Liver (tissue), 9 donors: ENCODE data around the gene CNRIP1. TPM values are rescaled to one million over a fixed set of nuclear protein-coding genes. Genes with fewer than 3 reads are reported as not detected.

Experiments used
- DNase-seq: peaks from one replicate; pipeline ENCODE4 v3.0.0-alpha.2; 2017; ENCODE audit warnings: low spot score
- H3K27ac ChIP-seq, 2 donors: one replicate each; pipeline ENCODE4 v1.7.0; 2013; ENCODE audit warnings: inconsistent platforms in 2 of 2, low read length in 2 of 2, control low read depth in 1 of 2, low read depth in 1 of 2, mild to moderate bottlenecking in 1 of 2
- H3K27me3 ChIP-seq, 4 donors: one replicate each; pipeline versions ENCODE4 v1.6.1 to v1.7.0; 2013; ENCODE audit warnings: low read length in 3 of 4, inconsistent platforms in 1 of 4, mild to moderate bottlenecking in 1 of 4, moderate library complexity in 1 of 4; ENCODE audit not compliant: control insufficient read depth in 4 of 4, insufficient read depth in 4 of 4
- H3K36me3 ChIP-seq, 4 donors: one replicate each; pipeline versions ENCODE4 v1.6.1 to v1.7.0; 2013; ENCODE audit warnings: low read length in 3 of 4, mild to moderate bottlenecking in 3 of 4, low read depth in 1 of 4, moderate library complexity in 1 of 4; ENCODE audit not compliant: control insufficient read depth in 4 of 4, insufficient read depth in 3 of 4
- H3K4me1 ChIP-seq, 4 donors: one replicate each; pipeline versions ENCODE4 v1.6.1 to v1.7.0; 2013; ENCODE audit warnings: low read length in 3 of 4, mild to moderate bottlenecking in 3 of 4, moderate library complexity in 1 of 4; ENCODE audit not compliant: control insufficient read depth in 4 of 4, insufficient read depth in 4 of 4
- H3K4me3 ChIP-seq, 3 donors: one replicate each; pipeline versions ENCODE4 v1.6.1 to v1.7.0; 2013; ENCODE audit warnings: low read length in 3 of 3, control low read depth in 1 of 3, low read depth in 1 of 3, mild to moderate bottlenecking in 1 of 3
- H3K9ac ChIP-seq, 2 donors: one replicate each; pipeline ENCODE4 v1.7.0; 2013; ENCODE audit warnings: low read length in 2 of 2, mild to moderate bottlenecking in 2 of 2, moderate library complexity in 2 of 2, control low read depth in 1 of 2, low read depth in 1 of 2
- H3K9me3 ChIP-seq, 4 donors: one replicate each; pipeline versions ENCODE4 v1.6.1 to v1.7.0; 2013; ENCODE audit warnings: low read length in 3 of 4; ENCODE audit not compliant: control insufficient read depth in 4 of 4
- FOXA1 ChIP-seq: IDR thresholded peaks from 2 replicates; pipeline ENCODE4 v1.6.1; 2016; ENCODE audit warnings: antibody characterized with exemption
- GABPA ChIP-seq, 2 donors: IDR thresholded peaks in 1 of 2; conservative IDR thresholded peaks in 1 of 2; 2 replicates each; pipeline ENCODE4 v1.6.1; 2016; ENCODE audit warnings: antibody characterized with exemption in 2 of 2, mild to moderate bottlenecking in 1 of 2, moderate library complexity in 1 of 2
- JUND ChIP-seq, 2 donors: IDR thresholded peaks; 2 replicates each; pipeline ENCODE4 v1.6.1; 2016; ENCODE audit warnings: antibody characterized with exemption in 2 of 2
- NR2F2 ChIP-seq: IDR thresholded peaks from 2 replicates; pipeline ENCODE4 v1.6.1; 2016; ENCODE audit warnings: antibody characterized with exemption
- RAD21 ChIP-seq, 2 donors: IDR thresholded peaks; 2 replicates each; pipeline ENCODE4 v1.6.1; 2016; ENCODE audit warnings: antibody characterized with exemption in 2 of 2, mild to moderate bottlenecking in 2 of 2
- REST ChIP-seq: IDR thresholded peaks from 2 replicates; pipeline ENCODE4 v1.6.1; 2016; ENCODE audit warnings: antibody characterized with exemption, mild to moderate bottlenecking
- RXRA ChIP-seq, 2 donors: IDR thresholded peaks; 2 replicates each; pipeline ENCODE4 v1.6.1; 2017 to 2018; ENCODE audit warnings: antibody characterized with exemption in 2 of 2, mild to moderate bottlenecking in 1 of 2
- SP1 ChIP-seq: IDR thresholded peaks from 2 replicates; pipeline ENCODE4 v1.6.1; 2018; ENCODE audit warnings: antibody characterized with exemption, mild to moderate bottlenecking
- TAF1 ChIP-seq: conservative IDR thresholded peaks from 2 replicates; pipeline ENCODE4 v1.6.1; 2016; ENCODE audit warnings: antibody characterized with exemption, mild to moderate bottlenecking
- WGBS: extraction: QIAGEN DNeasy Blood & Tissue Kit; methylation state at CpG from one replicate; pipeline ENCODE4 v1.1.7; 2013; 5-methylcytosine and 5-hydroxymethylcytosine counted together
- polyA plus RNA-seq, 2 donors: library from polyadenylated mRNA; stranded (reverse) in 1 of 2; unstranded in 1 of 2; fragments of 200-250 nt in 1 of 2; fragments of >200 nt in 1 of 2; fragmentation: Nextera tagmentation in 1 of 2; extraction: Ambion mirVana in 1 of 2; gene quantifications; one replicate each; pipeline versions ENCODE4 v1.2.1 to v1.2.3, GENCODE V29; 2013 to 2015
- total RNA-seq, 2 donors: library from RNA; depleted of rRNA; stranded (reverse); fragments of >200 nt; gene quantifications; one replicate each; pipeline ENCODE4 v1.2.3, GENCODE V29; 2014
- TF ChIP-seq, protein P1 (sequence below): IDR thresholded peaks from 2 replicates; pipeline ENCODE4 v1.6.1; 2016; ENCODE audit warnings: antibody characterized with exemption
- TF ChIP-seq, protein P2 (sequence below): IDR thresholded peaks from 2 replicates; pipeline ENCODE4 v1.6.1; 2016; ENCODE audit warnings: antibody characterized with exemption
- TF ChIP-seq, protein P3 (sequence below): fragments of 150-350 bp; IDR thresholded peaks from 2 replicates; pipeline ENCODE4 v1.5.1; 2017; ENCODE audit warnings: improper control_type of control experiment, low read depth, low read length; ENCODE audit not compliant: missing input control
- donor health status: healthy.
- donor health status: healthy.
- donor health status: healthy.
- donor health status: healthy.
- donor health status: healthy.

CNRIP1 gene
- total and polyA plus RNA-seq, 4 donors: 2.8 to 26.4 (median 3.1) TPM

DNA sequence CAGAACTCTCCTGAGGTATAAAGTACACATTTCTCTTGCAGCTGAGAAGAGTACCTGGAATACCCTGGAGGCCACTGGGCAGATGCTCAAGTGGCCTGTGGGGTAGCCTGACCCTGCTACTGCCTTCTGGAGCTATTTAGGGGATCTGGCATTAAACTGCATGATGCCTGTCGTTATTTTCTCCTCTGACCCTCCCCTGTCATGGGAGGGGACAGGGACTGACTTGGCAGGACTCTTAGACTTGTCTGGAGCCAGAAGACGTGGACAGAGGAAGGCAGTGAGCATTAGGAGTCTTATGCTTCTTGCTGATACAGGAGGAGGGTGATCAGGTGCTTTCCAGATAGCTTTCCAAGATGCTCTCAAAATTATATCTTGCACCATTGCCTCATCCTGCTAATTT lies 24.8 kb downstream of the CNRIP1 start:
- no peak overlapping the region for H3K27ac ChIP-seq
- DNase-seq: no peak
- H3K9me3 ChIP-seq: no peaks in the 10 kb centered on the region
- TF ChIP-seq SP1: no peak
- TF ChIP-seq RAD21 (IDR thresholded peaks at IDR 0.05): no peak
- no peak for TF ChIP-seq RXRA (IDR thresholded peaks at IDR 0.05)
- TF ChIP-seq JUND (IDR thresholded peaks at IDR 0.05): no peak
- TF ChIP-seq, protein P1, sequence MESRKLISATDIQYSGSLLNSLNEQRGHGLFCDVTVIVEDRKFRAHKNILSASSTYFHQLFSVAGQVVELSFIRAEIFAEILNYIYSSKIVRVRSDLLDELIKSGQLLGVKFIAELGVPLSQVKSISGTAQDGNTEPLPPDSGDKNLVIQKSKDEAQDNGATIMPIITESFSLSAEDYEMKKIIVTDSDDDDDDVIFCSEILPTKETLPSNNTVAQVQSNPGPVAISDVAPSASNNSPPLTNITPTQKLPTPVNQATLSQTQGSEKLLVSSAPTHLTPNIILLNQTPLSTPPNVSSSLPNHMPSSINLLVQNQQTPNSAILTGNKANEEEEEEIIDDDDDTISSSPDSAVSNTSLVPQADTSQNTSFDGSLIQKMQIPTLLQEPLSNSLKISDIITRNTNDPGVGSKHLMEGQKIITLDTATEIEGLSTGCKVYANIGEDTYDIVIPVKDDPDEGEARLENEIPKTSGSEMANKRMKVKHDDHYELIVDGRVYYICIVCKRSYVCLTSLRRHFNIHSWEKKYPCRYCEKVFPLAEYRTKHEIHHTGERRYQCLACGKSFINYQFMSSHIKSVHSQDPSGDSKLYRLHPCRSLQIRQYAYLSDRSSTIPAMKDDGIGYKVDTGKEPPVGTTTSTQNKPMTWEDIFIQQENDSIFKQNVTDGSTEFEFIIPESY: no peak
- no peak for TF ChIP-seq FOXA1
- no peak for TF ChIP-seq REST
- no peak for TF ChIP-seq NR2F2
- 64% methylated on average over 2 of the region's 2 CpGs for WGBS
- H3K4me3 ChIP-seq: no peak overlapping the region
- H3K4me1 ChIP-seq: no peaks in the 10 kb centered on the region
- H3K9ac ChIP-seq: no peak overlapping the region
- H3K36me3 ChIP-seq: no peaks in the 10 kb centered on the region
- no peaks in the 10 kb centered on the region for H3K27me3 ChIP-seq

GRCh38 chr2:68294187-68294586 lies 25.6 kb downstream of the CNRIP1 start:
- H3K9me3 ChIP-seq: no peaks in the 10 kb centered on the region
- 92% methylated on average over 3 of the region's 3 CpGs for WGBS

More at GRCh38 chr2:68294187-68294586, 25.6 kb downstream of the CNRIP1 start:
- TF ChIP-seq, protein P2, sequence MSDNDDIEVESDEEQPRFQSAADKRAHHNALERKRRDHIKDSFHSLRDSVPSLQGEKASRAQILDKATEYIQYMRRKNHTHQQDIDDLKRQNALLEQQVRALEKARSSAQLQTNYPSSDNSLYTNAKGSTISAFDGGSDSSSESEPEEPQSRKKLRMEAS: no peak
- TF ChIP-seq TAF1: no peak
- TF ChIP-seq, protein P3, sequence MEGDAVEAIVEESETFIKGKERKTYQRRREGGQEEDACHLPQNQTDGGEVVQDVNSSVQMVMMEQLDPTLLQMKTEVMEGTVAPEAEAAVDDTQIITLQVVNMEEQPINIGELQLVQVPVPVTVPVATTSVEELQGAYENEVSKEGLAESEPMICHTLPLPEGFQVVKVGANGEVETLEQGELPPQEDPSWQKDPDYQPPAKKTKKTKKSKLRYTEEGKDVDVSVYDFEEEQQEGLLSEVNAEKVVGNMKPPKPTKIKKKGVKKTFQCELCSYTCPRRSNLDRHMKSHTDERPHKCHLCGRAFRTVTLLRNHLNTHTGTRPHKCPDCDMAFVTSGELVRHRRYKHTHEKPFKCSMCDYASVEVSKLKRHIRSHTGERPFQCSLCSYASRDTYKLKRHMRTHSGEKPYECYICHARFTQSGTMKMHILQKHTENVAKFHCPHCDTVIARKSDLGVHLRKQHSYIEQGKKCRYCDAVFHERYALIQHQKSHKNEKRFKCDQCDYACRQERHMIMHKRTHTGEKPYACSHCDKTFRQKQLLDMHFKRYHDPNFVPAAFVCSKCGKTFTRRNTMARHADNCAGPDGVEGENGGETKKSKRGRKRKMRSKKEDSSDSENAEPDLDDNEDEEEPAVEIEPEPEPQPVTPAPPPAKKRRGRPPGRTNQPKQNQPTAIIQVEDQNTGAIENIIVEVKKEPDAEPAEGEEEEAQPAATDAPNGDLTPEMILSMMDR: no peak
- no peak for TF ChIP-seq RAD21 (IDR thresholded peaks at IDR 0.05)
- no peak for TF ChIP-seq FOXA1
- TF ChIP-seq GABPA (IDR thresholded peaks at IDR 0.05 in 1 of 2, conservative IDR thresholded peaks at IDR 0.05 in 1 of 2): no peak
- Histone ChIP-seq H3K4me3 (no peak overlapping the region), H3K27me3 (no peaks in the 10 kb centered on the region), H3K36me3 (no peaks in the 10 kb centered on the region), H3K27ac (no peak overlapping the region), H3K4me1 (no peaks in the 10 kb centered on the region), H3K9ac (no peak overlapping the region)
- no peak for DNase-seq
